ENCODE data around the gene RBM33. TPM values are rescaled to one million over a fixed set of nuclear protein-coding genes. Genes with fewer than 3 reads are reported as not detected.

Gene RBM33
- total and polyA plus RNA-seq, 2 of the 13 experiments (the other 11 are each of a cell fraction or from before 2014, with no cell fraction given): 12.4 to 28.9 TPM

GRCh38 chr7:155807789-155808548 lies 163.5 kb downstream of the RBM33 start (continued):
- TF ChIP-seq SYNCRIP (IDR thresholded peaks at IDR 0.05; ENCODE audit: insufficient read depth, low read depth, low read length): no peak
- TF ChIP-seq, protein P1, sequence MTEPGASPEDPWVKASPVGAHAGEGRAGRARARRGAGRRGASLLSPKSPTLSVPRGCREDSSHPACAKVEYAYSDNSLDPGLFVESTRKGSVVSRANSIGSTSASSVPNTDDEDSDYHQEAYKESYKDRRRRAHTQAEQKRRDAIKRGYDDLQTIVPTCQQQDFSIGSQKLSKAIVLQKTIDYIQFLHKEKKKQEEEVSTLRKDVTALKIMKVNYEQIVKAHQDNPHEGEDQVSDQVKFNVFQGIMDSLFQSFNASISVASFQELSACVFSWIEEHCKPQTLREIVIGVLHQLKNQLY (CRISPR knock-in tag; IDR thresholded peaks at IDR 0.05): no peak
- no peak for TF ChIP-seq ZHX2 (IDR thresholded peaks at IDR 0.05; ENCODE audit: low read depth)
- TF ChIP-seq ZHX2 (CRISPR knock-in tag; IDR thresholded peaks at IDR 0.05; ENCODE audit: borderline replicate concordance): no peak
- no peak for TF ChIP-seq NCOA2 (CRISPR knock-in tag; IDR thresholded peaks at IDR 0.05)
- peak; percentile 38 for TF ChIP-seq SALL1 (CRISPR knock-in tag; IDR thresholded peaks at IDR 0.05)
- TF ChIP-seq SMAD3 (CRISPR knock-in tag; IDR thresholded peaks at IDR 0.05): no peak
- TF ChIP-seq ZNF878 (CRISPR knock-in tag; IDR thresholded peaks at IDR 0.05): 0 out of 2 replicates have a peak, but pooled peaks have one; percentile 42
- no peak for TF ChIP-seq ZIK1 (CRISPR knock-in tag; IDR thresholded peaks at IDR 0.05; ENCODE audit: borderline replicate concordance, low read depth)
- TF ChIP-seq ZNF792 (CRISPR knock-in tag; IDR thresholded peaks at IDR 0.05): no peak
- TF ChIP-seq RCOR2 (CRISPR knock-in tag; IDR thresholded peaks at IDR 0.05): no peak
- no peak for TF ChIP-seq RAD51 (IDR thresholded peaks at IDR 0.05; ENCODE audit: borderline replicate concordance)
- no peak for TF ChIP-seq SOX13 (IDR thresholded peaks at IDR 0.05)
- TF ChIP-seq SOX13 (CRISPR knock-in tag; conservative IDR thresholded peaks at IDR 0.05 in 1 of 2, IDR thresholded peaks at IDR 0.05 in 1 of 2): peak in 1 of 2 experiments; percentile 24; a peak in 2 of 4 replicates
- TF ChIP-seq, protein P2, sequence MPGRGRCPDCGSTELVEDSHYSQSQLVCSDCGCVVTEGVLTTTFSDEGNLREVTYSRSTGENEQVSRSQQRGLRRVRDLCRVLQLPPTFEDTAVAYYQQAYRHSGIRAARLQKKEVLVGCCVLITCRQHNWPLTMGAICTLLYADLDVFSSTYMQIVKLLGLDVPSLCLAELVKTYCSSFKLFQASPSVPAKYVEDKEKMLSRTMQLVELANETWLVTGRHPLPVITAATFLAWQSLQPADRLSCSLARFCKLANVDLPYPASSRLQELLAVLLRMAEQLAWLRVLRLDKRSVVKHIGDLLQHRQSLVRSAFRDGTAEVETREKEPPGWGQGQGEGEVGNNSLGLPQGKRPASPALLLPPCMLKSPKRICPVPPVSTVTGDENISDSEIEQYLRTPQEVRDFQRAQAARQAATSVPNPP (CRISPR knock-in tag; IDR thresholded peaks at IDR 0.05): no peak
- TF ChIP-seq MLLT10 (CRISPR knock-in tag; IDR thresholded peaks at IDR 0.05): no peak
- TF ChIP-seq RXRA (CRISPR knock-in tag; IDR thresholded peaks at IDR 0.05): peak; percentile 43; the same call in 1 of the 2 replicates
- TF ChIP-seq ZFP90 (CRISPR knock-in tag; IDR thresholded peaks at IDR 0.05; ENCODE audit: borderline replicate concordance): no peak
- TF ChIP-seq HDAC6 (IDR thresholded peaks at IDR 0.05; ENCODE audit: low read depth, low read length): no peak
- TF ChIP-seq NR1H2 (CRISPR knock-in tag; IDR thresholded peaks at IDR 0.05; ENCODE audit: borderline replicate concordance, low read depth): no peak
- no peak for TF ChIP-seq HNRNPL (IDR thresholded peaks at IDR 0.05; ENCODE audit: low read depth, low read length)
- TF ChIP-seq ELF1 (CRISPR knock-in tag; IDR thresholded peaks at IDR 0.05): no peak
- TF ChIP-seq GFI1 (CRISPR knock-in tag; IDR thresholded peaks at IDR 0.05; ENCODE audit: borderline replicate concordance): no peak
- TF ChIP-seq MIER3 (CRISPR knock-in tag; IDR thresholded peaks at IDR 0.05; ENCODE audit: borderline replicate concordance): no peak
- TF ChIP-seq ZFAT (CRISPR knock-in tag; conservative IDR thresholded peaks at IDR 0.05): no peak
